ENCODE measurements around the gene PGLYRP3. TPM values are rescaled to one million over a fixed set of nuclear protein-coding genes. Genes with fewer than 3 reads are reported as not detected.
"Not testable (repeated sequence)": the region's sequence is repeated elsewhere in the genome, so short reads cannot be mapped to it uniquely, and the experiment has no call there.

Gene PGLYRP3
- total and polyA plus RNA-seq, 5 donors from 2014 or later, result not detected

- not testable (repeated sequence) for H3K9me3 ChIP-seq (ENCODE audit: control insufficient read depth in 2 of 2, low read length in 2 of 2); H3K4me1 ChIP-seq (ENCODE audit: control insufficient read depth, insufficient read depth, low read length, poor library complexity, severe bottlenecking); H3K4me1 Mint-ChIP-seq; DNase-seq; H3K27ac ChIP-seq (ENCODE audit: insufficient read depth, low read length, poor library complexity, severe bottlenecking); H3K36me3 ChIP-seq (ENCODE audit: control insufficient read depth, insufficient read depth, low read length); H3K9me3 Mint-ChIP-seq; H3K27me3 Mint-ChIP-seq; H3K36me3 Mint-ChIP-seq; H3K27me3 ChIP-seq (ENCODE audit: control insufficient read depth, insufficient read depth, low read length); ATAC-seq (ENCODE audit: low read depth in 2 of 2); H3K4me3 ChIP-seq (ENCODE audit: low read depth, low read length); H3K4me3 Mint-ChIP-seq; H3K27ac Mint-ChIP-seq
Observed at GRCh38 chr1:153314388-153314787, 1.6 kb upstream of the PGLYRP3 start.

- no peaks in the 10 kb centered on the region for H3K36me3 ChIP-seq (ENCODE audit: control insufficient read depth, insufficient read depth, low read length)
- H3K4me3 Mint-ChIP-seq, result no peak overlapping the region
- ATAC-seq (ENCODE audit: low read depth in 2 of 2), result no peak
Observed at GRCh38 chr1:153313288-153313687, 536 bp upstream of the PGLYRP3 start.

GRCh38 chr1:153310526-153310925 is 2.2 kb downstream of the PGLYRP3 start:
- H3K9me3 Mint-ChIP-seq, result peaks cover 0 to 4% (median 0%) of the 10 kb centered on the region in 7 donors
- Histone ChIP-seq H3K4me1 (ENCODE audit: control insufficient read depth, insufficient read depth, low read length, poor library complexity, severe bottlenecking) (no peaks in the 10 kb centered on the region), H3K4me3 (ENCODE audit: low read depth, low read length) (no peak overlapping the region), H3K27ac (ENCODE audit: insufficient read depth, low read length, poor library complexity, severe bottlenecking) (no peak overlapping the region), H3K36me3 (ENCODE audit: control insufficient read depth, insufficient read depth, low read length) (no peaks in the 10 kb centered on the region), H3K9me3 (ENCODE audit: control insufficient read depth in 2 of 2, low read length in 2 of 2) (no peaks in the 10 kb centered on the region), H3K27me3 (ENCODE audit: control insufficient read depth, insufficient read depth, low read length) (no peaks in the 10 kb centered on the region)
- H3K4me3 Mint-ChIP-seq, result no peak overlapping the region
- H3K27ac Mint-ChIP-seq, result no peak overlapping the region
- ATAC-seq (ENCODE audit: low read depth in 2 of 2), result no peak
- H3K27me3 Mint-ChIP-seq, result peaks cover 7% of the 10 kb centered on the region
- DNase-seq, result no peak
- H3K36me3 Mint-ChIP-seq, result no peaks in the 10 kb centered on the region
- peaks cover 0 to 2% (median 0%) of the 10 kb centered on the region in 4 donors for H3K4me1 Mint-ChIP-seq

More at GRCh38 chr1:153313288-153313687, 536 bp upstream of the PGLYRP3 start:
- Mint-ChIP-seq H3K9me3 (peaks cover 0 to 6% (median 2%) of the 10 kb centered on the region in 7 donors), H3K27me3 (peaks cover 7% of the 10 kb centered on the region), H3K36me3 (no peaks in the 10 kb centered on the region), H3K27ac (no peak overlapping the region), H3K4me1 (peaks cover 0 to 2% (median 0%) of the 10 kb centered on the region in 4 donors)
- no peaks in the 10 kb centered on the region for H3K4me1 ChIP-seq (ENCODE audit: control insufficient read depth, insufficient read depth, low read length, poor library complexity, severe bottlenecking)
- H3K9me3 ChIP-seq (ENCODE audit: control insufficient read depth in 2 of 2, low read length in 2 of 2), result no peaks in the 10 kb centered on the region
- H3K27me3 ChIP-seq (ENCODE audit: control insufficient read depth, insufficient read depth, low read length), result no peaks in the 10 kb centered on the region
- no peak overlapping the region for H3K4me3 ChIP-seq (ENCODE audit: low read depth, low read length)
- no peak for DNase-seq
- no peak overlapping the region for H3K27ac ChIP-seq (ENCODE audit: insufficient read depth, low read length, poor library complexity, severe bottlenecking)

DNA sequence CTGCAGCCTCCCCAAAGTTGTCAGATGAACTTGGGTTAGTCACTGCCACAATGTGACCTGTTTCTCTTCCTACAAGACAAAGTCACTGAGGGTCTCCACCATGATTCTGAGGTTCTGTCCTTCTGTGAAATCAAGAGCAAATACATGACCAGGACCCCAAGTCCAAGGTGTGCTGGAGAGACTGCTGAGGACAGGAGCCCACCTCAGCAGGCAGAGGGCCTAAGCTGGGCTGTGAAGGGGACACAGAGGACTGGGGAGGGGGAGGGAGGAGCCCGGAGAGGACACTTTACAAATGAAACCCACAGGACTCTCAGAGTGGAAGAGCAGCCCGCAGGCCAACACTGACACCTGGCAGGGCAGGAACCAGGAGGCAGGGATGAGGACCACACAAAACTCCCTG is 3.3 kb downstream of the PGLYRP3 start:
- peaks cover 0 to 2% (median 0%) of the 10 kb centered on the region in 4 donors for H3K4me1 Mint-ChIP-seq
- no peak for ATAC-seq (ENCODE audit: low read depth in 2 of 2)
- Histone ChIP-seq H3K4me3 (ENCODE audit: low read depth, low read length) (no peak overlapping the region), H3K9me3 (ENCODE audit: control insufficient read depth in 2 of 2, low read length in 2 of 2) (no peaks in the 10 kb centered on the region), H3K36me3 (ENCODE audit: control insufficient read depth, insufficient read depth, low read length) (no peaks in the 10 kb centered on the region), H3K27me3 (ENCODE audit: control insufficient read depth, insufficient read depth, low read length) (no peaks in the 10 kb centered on the region), H3K27ac (ENCODE audit: insufficient read depth, low read length, poor library complexity, severe bottlenecking) (no peak overlapping the region), H3K4me1 (ENCODE audit: control insufficient read depth, insufficient read depth, low read length, poor library complexity, severe bottlenecking) (no peaks in the 10 kb centered on the region)
- no peaks in the 10 kb centered on the region for H3K36me3 Mint-ChIP-seq
- peaks cover 0 to 3% (median 0%) of the 10 kb centered on the region in 7 donors for H3K9me3 Mint-ChIP-seq
- H3K27me3 Mint-ChIP-seq, result peaks cover 7% of the 10 kb centered on the region
- DNase-seq, result no peak
- H3K27ac Mint-ChIP-seq, result no peak overlapping the region
- H3K4me3 Mint-ChIP-seq, result no peak overlapping the region

- DNase-seq (no peak), ATAC-seq (ENCODE audit: low read depth in 2 of 2) (no peak)
- Mint-ChIP-seq H3K9me3 (peaks cover 0 to 3% (median 0%) of the 10 kb centered on the region in 7 donors), H3K36me3 (no peaks in the 10 kb centered on the region), H3K4me1 (peaks cover 0 to 2% (median 0%) of the 10 kb centered on the region in 4 donors), H3K4me3 (no peak overlapping the region), H3K27ac (no peak overlapping the region), H3K27me3 (peaks cover 11% of the 10 kb centered on the region)
- Histone ChIP-seq H3K4me3 (ENCODE audit: low read depth, low read length) (no peak overlapping the region), H3K27me3 (ENCODE audit: control insufficient read depth, insufficient read depth, low read length) (peaks cover 1% of the 10 kb centered on the region), H3K9me3 (ENCODE audit: control insufficient read depth in 2 of 2, low read length in 2 of 2) (no peaks in the 10 kb centered on the region), H3K36me3 (ENCODE audit: control insufficient read depth, insufficient read depth, low read length) (no peaks in the 10 kb centered on the region), H3K27ac (ENCODE audit: insufficient read depth, low read length, poor library complexity, severe bottlenecking) (no peak overlapping the region), H3K4me1 (ENCODE audit: control insufficient read depth, insufficient read depth, low read length, poor library complexity, severe bottlenecking) (no peaks in the 10 kb centered on the region)
Observed at GRCh38 chr1:153308540-153308939, 4.2 kb downstream of the PGLYRP3 start.

- DNase-seq (no peak), ATAC-seq (ENCODE audit: low read depth in 2 of 2) (no peak)
- Histone ChIP-seq H3K4me1 (ENCODE audit: control insufficient read depth, insufficient read depth, low read length, poor library complexity, severe bottlenecking) (no peaks in the 10 kb centered on the region), H3K36me3 (ENCODE audit: control insufficient read depth, insufficient read depth, low read length) (no peaks in the 10 kb centered on the region), H3K27me3 (ENCODE audit: control insufficient read depth, insufficient read depth, low read length) (peaks cover 2% of the 10 kb centered on the region), H3K27ac (ENCODE audit: insufficient read depth, low read length, poor library complexity, severe bottlenecking) (no peak overlapping the region), H3K4me3 (ENCODE audit: low read depth, low read length) (no peak overlapping the region), H3K9me3 (ENCODE audit: control insufficient read depth in 2 of 2, low read length in 2 of 2) (no peaks in the 10 kb centered on the region)
- H3K9me3 Mint-ChIP-seq, result peaks cover 0 to 3% (median 0%) of the 10 kb centered on the region in 7 donors
- peaks cover 0 to 2% (median 0%) of the 10 kb centered on the region in 4 donors for H3K4me1 Mint-ChIP-seq
- H3K36me3 Mint-ChIP-seq, result no peaks in the 10 kb centered on the region
- no peak overlapping the region for H3K4me3 Mint-ChIP-seq
- peaks cover 8% of the 10 kb centered on the region for H3K27me3 Mint-ChIP-seq
- H3K27ac Mint-ChIP-seq, result no peak overlapping the region
Observed at GRCh38 chr1:153307221-153307600, 5.5 kb downstream of the PGLYRP3 start.

DNA sequence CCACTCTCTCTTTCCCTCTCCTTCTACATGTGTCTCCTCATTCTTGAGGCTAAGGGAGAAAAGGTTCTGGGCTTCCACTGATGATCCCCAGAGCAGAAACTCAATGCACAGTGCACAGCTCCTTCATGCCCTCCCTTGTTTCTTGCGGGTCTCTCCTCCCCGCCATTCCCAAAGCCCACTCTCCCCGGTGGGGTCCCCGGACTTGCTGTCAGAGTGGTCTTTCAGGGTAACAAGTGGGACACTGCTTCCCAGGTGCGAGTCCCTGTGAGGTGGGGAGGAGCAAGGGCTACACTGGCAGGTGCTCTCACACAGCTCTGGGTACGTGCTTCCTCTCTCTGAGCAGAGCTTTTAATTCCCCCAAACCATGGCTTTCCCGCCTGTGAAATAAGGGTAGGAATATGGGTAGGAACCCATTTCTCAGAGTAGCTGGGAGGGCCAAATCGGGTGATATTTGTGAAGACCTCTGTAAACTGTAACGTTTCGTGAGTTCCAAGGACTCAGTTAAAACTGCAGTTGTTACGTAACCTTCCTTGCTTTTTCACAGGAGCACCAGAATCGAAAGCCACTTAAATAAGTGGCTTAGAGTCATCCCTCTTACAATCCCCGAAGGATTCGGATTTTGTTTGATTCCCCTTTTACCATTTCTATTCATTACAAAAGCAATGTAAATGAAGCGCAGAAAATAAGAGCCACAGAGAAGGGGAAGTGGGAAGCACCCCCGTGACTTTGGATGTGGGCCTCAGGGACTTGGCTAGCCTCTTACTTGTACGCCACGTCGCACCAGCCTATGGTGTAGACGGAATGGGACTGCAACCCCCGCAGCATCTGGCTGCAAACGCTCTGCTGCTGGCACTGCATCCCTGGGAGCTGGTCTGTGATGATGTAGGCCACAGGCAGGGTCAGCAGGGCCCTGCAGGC is 6.2 kb downstream of the PGLYRP3 start:
- Mint-ChIP-seq H3K36me3 (no peaks in the 10 kb centered on the region), H3K9me3 (peaks cover 0 to 3% (median 0%) of the 10 kb centered on the region in 7 donors), H3K27me3 (peaks cover 4% of the 10 kb centered on the region), H3K27ac (no peak overlapping the region), H3K4me1 (peaks cover 0 to 2% (median 0%) of the 10 kb centered on the region in 4 donors), H3K4me3 (no peak overlapping the region)
- peaks cover 2% of the 10 kb centered on the region for H3K27me3 ChIP-seq (ENCODE audit: control insufficient read depth, insufficient read depth, low read length)
- H3K36me3 ChIP-seq (ENCODE audit: control insufficient read depth, insufficient read depth, low read length), result no peaks in the 10 kb centered on the region
- no peaks in the 10 kb centered on the region for H3K9me3 ChIP-seq (ENCODE audit: control insufficient read depth in 2 of 2, low read length in 2 of 2)
- no peaks in the 10 kb centered on the region for H3K4me1 ChIP-seq (ENCODE audit: control insufficient read depth, insufficient read depth, low read length, poor library complexity, severe bottlenecking)
- H3K4me3 ChIP-seq (ENCODE audit: low read depth, low read length), result no peak overlapping the region
- ATAC-seq (ENCODE audit: low read depth in 2 of 2) (no peak), DNase-seq (no peak)
- no peak overlapping the region for H3K27ac ChIP-seq (ENCODE audit: insufficient read depth, low read length, poor library complexity, severe bottlenecking)

DNA sequence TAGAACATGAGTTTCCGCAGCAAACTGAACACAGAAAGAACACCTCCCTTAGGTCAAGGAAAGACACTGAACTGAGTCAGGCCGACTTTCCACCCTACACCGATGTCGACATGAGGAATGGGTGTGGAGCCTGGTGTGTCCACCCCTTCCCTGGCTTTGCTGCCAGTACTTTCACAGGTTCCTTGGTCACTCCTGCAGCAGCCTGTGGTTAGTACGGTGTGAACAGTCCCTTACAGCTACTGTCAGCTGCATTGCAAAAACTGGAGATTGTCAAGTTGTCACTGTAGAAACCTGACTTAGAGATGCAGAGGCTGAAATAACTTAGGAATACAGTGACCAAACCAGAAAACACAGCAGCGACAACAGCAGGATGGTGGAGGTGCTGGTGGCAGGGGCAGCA is 7.1 kb downstream of the PGLYRP3 start:
- Mint-ChIP-seq H3K4me3 (no peak overlapping the region), H3K4me1 (peaks cover 0 to 2% (median 0%) of the 10 kb centered on the region in 4 donors), H3K27ac (no peak overlapping the region), H3K9me3 (peaks cover 0 to 3% (median 0%) of the 10 kb centered on the region in 7 donors), H3K27me3 (peaks cover 4% of the 10 kb centered on the region), H3K36me3 (no peaks in the 10 kb centered on the region)
- Histone ChIP-seq H3K36me3 (ENCODE audit: control insufficient read depth, insufficient read depth, low read length) (no peaks in the 10 kb centered on the region), H3K27me3 (ENCODE audit: control insufficient read depth, insufficient read depth, low read length) (peaks cover 2% of the 10 kb centered on the region), H3K4me3 (ENCODE audit: low read depth, low read length) (no peak overlapping the region), H3K4me1 (ENCODE audit: control insufficient read depth, insufficient read depth, low read length, poor library complexity, severe bottlenecking) (no peaks in the 10 kb centered on the region), H3K27ac (ENCODE audit: insufficient read depth, low read length, poor library complexity, severe bottlenecking) (no peak overlapping the region), H3K9me3 (ENCODE audit: control insufficient read depth in 2 of 2, low read length in 2 of 2) (no peaks in the 10 kb centered on the region)
- ATAC-seq (ENCODE audit: low read depth in 2 of 2) (no peak), DNase-seq (no peak)

Measured in CD4-positive, CD25-positive, alpha-beta regulatory T cell (primary cell).